A673 (cell line): ENCODE data around the gene MLKL.

Experiments
- EZH2 ChIP-seq: fragments of 200-600 bp; sonication (generic); IDR thresholded peaks from 2 replicates; pipeline ENCODE4 v1.6.1; 2017; ENCODE audit warnings: borderline replicate concordance, low read depth, mild to moderate bottlenecking, mixed read lengths, antibody characterized with exemption, low read length; ENCODE audit not compliant: poor library complexity, severe bottlenecking
- TF ChIP-seq, protein P1 (sequence below): fragments of 300-800, 200-600 bp; sonication (generic); conservative IDR thresholded peaks from 2 replicates; pipeline ENCODE4 v1.5.1; 2017; ENCODE audit warnings: low read depth, mild to moderate bottlenecking, antibody characterized with exemption, low read length, moderate library complexity, mixed read lengths

DNA sequence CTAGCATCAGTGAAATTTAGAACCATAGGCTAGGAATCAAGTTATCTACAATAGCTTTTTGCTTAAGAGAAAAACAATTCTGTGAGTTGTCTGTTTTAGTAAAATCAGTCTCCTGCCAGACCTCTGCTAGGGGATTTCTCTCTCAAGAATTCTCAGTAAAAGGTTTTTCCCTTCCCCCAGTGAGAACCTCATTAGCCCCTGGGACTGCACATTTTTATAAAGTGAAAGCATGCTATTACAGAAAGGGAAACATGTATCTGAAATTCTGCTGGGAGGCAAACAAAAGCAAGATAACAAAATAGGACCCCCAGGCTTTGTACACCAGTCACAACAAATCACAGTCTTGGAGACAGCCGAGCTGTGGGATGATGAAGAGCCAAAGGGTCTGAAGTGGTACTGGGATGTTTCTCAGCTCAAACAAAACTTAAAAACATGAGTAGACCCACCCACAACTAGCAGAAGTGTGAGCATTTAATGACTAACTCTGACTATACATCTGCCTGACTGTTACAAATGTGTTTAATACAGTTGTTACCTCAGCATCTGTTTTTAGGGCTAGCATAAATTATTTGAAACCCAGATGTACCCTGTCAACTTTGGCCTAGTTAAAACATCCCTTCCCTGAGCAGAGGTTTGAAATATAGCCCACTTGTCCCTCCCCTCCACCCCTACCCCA lies 73.8 kb downstream of the MLKL start:
- TF ChIP-seq, protein P1, sequence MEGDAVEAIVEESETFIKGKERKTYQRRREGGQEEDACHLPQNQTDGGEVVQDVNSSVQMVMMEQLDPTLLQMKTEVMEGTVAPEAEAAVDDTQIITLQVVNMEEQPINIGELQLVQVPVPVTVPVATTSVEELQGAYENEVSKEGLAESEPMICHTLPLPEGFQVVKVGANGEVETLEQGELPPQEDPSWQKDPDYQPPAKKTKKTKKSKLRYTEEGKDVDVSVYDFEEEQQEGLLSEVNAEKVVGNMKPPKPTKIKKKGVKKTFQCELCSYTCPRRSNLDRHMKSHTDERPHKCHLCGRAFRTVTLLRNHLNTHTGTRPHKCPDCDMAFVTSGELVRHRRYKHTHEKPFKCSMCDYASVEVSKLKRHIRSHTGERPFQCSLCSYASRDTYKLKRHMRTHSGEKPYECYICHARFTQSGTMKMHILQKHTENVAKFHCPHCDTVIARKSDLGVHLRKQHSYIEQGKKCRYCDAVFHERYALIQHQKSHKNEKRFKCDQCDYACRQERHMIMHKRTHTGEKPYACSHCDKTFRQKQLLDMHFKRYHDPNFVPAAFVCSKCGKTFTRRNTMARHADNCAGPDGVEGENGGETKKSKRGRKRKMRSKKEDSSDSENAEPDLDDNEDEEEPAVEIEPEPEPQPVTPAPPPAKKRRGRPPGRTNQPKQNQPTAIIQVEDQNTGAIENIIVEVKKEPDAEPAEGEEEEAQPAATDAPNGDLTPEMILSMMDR: no peak
- no peak for TF ChIP-seq EZH2
